ENCODE data around the gene KCNMB1. TPM values are rescaled to one million over a fixed set of nuclear protein-coding genes. Genes with fewer than 3 reads are reported as not detected.
"Not testable (repeated sequence)": the region's sequence is repeated elsewhere in the genome, so short reads cannot be mapped to it uniquely, and the experiment has no call there.

KCNMB1 gene
- polyA plus RNA-seq, 1 experiment, result 0.04 TPM

- no peaks in the 10 kb centered on the region for H3K36me3 ChIP-seq (ENCODE audit: control insufficient read depth, insufficient read depth, low read length)
- ChIA-PET POLR2A (no interaction called here), CTCF (interaction anchor here (1.0 kb wide), 1 partner anchor 13 kb away, joined by 3 read pairs; no protein-coding TSS in a partner anchor)
- no peaks in the 10 kb centered on the region; the same call in 1 of the 2 replicates for H3K27me3 ChIP-seq (ENCODE audit: control insufficient read depth, insufficient read depth, low read length)
- DNase-seq (ENCODE audit: low read depth), result no peak
- no peak for TF ChIP-seq CTCF (IDR thresholded peaks at IDR 0.05; ENCODE audit: insufficient read depth, low read depth, low read length)
- no peak overlapping the region for H3K4me3 ChIP-seq (ENCODE audit: low read depth, low read length)
These were observed 5.9 kb downstream of the KCNMB1 start for GRCh38 chr5:170383227-170383626.

GRCh38 chr5:170382790-170383189 lies 6.4 kb downstream of the KCNMB1 start:
- H3K36me3 ChIP-seq (ENCODE audit: control insufficient read depth, insufficient read depth, low read length), result no peaks in the 10 kb centered on the region
- no peak for DNase-seq (ENCODE audit: low read depth)
- no peaks in the 10 kb centered on the region; the same call in 1 of the 2 replicates for H3K27me3 ChIP-seq (ENCODE audit: control insufficient read depth, insufficient read depth, low read length)
- H3K4me3 ChIP-seq (ENCODE audit: low read depth, low read length), result no peak overlapping the region
- CTCF ChIA-PET, result no interaction called here
- no peak for TF ChIP-seq CTCF (IDR thresholded peaks at IDR 0.05; ENCODE audit: insufficient read depth, low read depth, low read length)
- POLR2A ChIA-PET, result no interaction called here

- Histone ChIP-seq H3K4me3 (ENCODE audit: low read depth, low read length) (no peak overlapping the region), H3K27me3 (ENCODE audit: control insufficient read depth, insufficient read depth, low read length) (no peaks in the 10 kb centered on the region; the same call in 1 of the 2 replicates), H3K36me3 (ENCODE audit: control insufficient read depth, insufficient read depth, low read length) (no peaks in the 10 kb centered on the region)
- ChIA-PET CTCF (no interaction called here), POLR2A (no interaction called here)
- TF ChIP-seq CTCF (IDR thresholded peaks at IDR 0.05; ENCODE audit: insufficient read depth, low read depth, low read length), result no peak
- DNase-seq (ENCODE audit: low read depth), result no peak
These were observed 8.7 kb downstream of the KCNMB1 start for GRCh38 chr5:170380361-170380951.

GRCh38 chr5:170378740-170379139 lies 10.4 kb downstream of the KCNMB1 start:
- CTCF ChIA-PET, result no interaction called here
- no peak for DNase-seq (ENCODE audit: low read depth)
- TF ChIP-seq CTCF (IDR thresholded peaks at IDR 0.05; ENCODE audit: insufficient read depth, low read depth, low read length), result no peak
- Histone ChIP-seq H3K27me3 (ENCODE audit: control insufficient read depth, insufficient read depth, low read length) (no peaks in the 10 kb centered on the region; the same call in 1 of the 2 replicates), H3K36me3 (ENCODE audit: control insufficient read depth, insufficient read depth, low read length) (no peaks in the 10 kb centered on the region), H3K4me3 (ENCODE audit: low read depth, low read length) (no peak overlapping the region)
- POLR2A ChIA-PET, result no interaction called here

GRCh38 chr5:170377027-170377426 lies 12.1 kb downstream of the KCNMB1 start:
- H3K36me3 ChIP-seq (ENCODE audit: control insufficient read depth, insufficient read depth, low read length), result no peaks in the 10 kb centered on the region
- ChIA-PET POLR2A (no interaction called here), CTCF (no interaction called here)
- DNase-seq (ENCODE audit: low read depth), result no peak
- no peaks in the 10 kb centered on the region; the same call in 1 of the 2 replicates for H3K27me3 ChIP-seq (ENCODE audit: control insufficient read depth, insufficient read depth, low read length)
- no peak for TF ChIP-seq CTCF (IDR thresholded peaks at IDR 0.05; ENCODE audit: insufficient read depth, low read depth, low read length)
- no peak overlapping the region for H3K4me3 ChIP-seq (ENCODE audit: low read depth, low read length)

- H3K36me3 ChIP-seq (ENCODE audit: control insufficient read depth, insufficient read depth, low read length); H3K4me3 ChIP-seq (ENCODE audit: low read depth, low read length); H3K27me3 ChIP-seq (ENCODE audit: control insufficient read depth, insufficient read depth, low read length); CTCF ChIA-PET; POLR2A ChIA-PET; DNase-seq (ENCODE audit: low read depth): not testable (repeated sequence)
These were observed 12.6 kb downstream of the KCNMB1 start for GRCh38 chr5:170376526-170376925.

Data from BJ (cell line).